ENCODE results near the gene PKP3.
"Not testable (repeated sequence)": the region's sequence is repeated elsewhere in the genome, so short reads cannot be mapped to it uniquely, and the experiment has no call there.

The PKP3 gene

DNA sequence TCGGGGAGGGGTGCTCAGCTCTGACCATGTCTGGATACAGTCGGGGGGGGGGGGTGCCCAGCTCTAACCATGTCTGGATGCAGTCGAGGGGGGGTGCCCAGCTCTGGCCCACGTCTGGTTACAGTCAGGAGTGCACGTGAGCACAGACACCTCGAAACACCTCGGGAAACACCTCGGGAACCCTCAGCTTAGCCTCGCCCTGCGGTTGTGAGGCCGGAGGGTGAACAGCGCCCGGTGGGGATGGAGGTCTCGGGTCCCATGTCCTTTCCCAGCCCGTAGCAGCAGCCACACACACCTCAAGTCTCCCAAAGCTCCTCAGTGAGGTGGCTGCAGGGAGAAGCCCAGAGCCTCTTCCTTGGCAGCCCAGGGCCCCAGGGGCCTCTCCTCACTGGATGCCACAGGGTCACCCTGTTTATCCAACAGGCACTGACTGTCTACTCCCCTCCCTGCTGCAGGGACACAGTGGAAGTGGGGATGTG is 18.7 kb downstream of the PKP3 start:
- DNase-seq: no peak

- DNase-seq: no peak
Measured at GRCh38 chr11:413120-414081, 19.4 kb downstream of the PKP3 start.

DNA sequence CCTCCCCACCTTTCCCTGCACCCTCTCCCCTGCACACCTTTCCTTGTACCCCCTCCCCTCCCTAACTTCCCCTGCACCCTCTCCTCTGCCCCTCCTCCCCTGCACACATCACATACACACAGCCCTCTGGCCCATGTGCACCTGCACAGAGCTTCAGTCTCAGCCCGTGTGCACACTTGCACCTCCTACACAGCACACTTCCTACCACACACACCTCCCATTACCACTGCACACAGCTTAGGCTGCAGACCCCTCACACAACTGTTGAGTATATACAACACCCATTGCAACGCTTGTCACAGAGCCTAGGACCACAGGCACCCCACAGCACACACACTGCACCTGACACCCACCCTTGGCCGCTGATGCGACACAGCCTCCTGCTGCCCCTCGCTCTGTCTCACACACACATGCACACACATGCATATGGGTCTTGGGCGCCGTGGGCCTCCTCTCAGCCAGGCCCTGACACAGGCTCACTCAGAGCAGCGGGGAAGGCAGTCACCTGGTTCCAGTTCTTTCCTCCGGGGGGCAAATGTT is 20.4 kb downstream of the PKP3 start:
- DNase-seq: no peak

DNA sequence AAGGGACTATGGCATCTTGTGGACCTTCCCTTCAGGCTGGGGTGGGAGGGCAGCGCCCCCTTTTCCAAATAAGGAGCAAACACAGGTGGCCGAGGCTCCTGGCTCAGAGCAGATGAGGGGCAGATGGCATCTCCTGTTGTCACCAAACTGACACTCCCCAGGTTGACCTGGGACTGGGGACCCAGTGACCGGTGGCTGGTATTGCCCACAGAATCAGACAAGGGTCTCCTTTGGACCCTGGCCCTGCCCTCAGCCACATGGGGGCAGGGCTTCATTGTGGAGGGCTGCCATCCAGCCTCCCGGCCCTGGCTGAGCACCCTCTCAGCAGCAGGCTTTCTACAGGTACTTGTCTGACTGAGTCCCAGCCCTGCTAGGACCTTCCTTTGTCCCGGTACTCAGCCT is 21.6 kb downstream of the PKP3 start:
- no peak for DNase-seq

GRCh38 chr11:416051-416756 is 22.2 kb downstream of the PKP3 start:
- no peak for DNase-seq

GRCh38 chr11:416757-417621 is 23.0 kb downstream of the PKP3 start:
- DNase-seq: no peak

DNA sequence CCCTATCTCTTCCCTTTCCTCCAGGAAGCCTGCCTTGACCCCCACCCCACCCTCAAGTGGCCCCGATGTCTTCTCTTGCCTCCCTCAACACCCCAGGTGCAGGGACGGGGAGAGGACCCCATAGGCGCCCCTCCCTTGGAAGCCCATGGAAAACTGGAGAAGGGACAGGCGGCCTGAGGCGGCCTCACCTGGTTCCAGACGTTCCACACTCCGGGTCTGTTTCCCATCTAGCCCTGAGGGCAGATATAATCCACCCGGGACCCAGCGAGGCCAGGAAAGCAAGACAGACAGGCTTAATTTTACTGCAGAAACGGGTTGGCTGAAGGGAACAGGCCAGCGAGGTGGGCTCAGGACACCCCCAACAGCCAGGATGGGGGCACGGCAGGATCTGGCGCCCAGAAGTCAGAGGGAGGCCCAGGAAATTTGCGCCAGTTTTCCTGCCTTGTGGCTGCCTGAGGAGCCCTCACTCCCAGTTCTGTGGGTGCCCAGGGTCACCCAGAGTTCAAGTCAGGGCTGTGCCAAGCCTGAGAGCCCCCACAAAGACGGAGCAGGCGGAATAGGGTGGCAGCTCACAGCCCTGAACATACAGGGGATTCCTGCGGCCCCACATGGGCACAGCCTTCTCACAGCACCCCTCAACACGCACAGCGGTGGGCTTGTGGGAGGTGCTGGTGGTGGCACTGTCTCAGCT is 23.8 kb downstream of the PKP3 start:
- DNase-seq: no peak

DNA sequence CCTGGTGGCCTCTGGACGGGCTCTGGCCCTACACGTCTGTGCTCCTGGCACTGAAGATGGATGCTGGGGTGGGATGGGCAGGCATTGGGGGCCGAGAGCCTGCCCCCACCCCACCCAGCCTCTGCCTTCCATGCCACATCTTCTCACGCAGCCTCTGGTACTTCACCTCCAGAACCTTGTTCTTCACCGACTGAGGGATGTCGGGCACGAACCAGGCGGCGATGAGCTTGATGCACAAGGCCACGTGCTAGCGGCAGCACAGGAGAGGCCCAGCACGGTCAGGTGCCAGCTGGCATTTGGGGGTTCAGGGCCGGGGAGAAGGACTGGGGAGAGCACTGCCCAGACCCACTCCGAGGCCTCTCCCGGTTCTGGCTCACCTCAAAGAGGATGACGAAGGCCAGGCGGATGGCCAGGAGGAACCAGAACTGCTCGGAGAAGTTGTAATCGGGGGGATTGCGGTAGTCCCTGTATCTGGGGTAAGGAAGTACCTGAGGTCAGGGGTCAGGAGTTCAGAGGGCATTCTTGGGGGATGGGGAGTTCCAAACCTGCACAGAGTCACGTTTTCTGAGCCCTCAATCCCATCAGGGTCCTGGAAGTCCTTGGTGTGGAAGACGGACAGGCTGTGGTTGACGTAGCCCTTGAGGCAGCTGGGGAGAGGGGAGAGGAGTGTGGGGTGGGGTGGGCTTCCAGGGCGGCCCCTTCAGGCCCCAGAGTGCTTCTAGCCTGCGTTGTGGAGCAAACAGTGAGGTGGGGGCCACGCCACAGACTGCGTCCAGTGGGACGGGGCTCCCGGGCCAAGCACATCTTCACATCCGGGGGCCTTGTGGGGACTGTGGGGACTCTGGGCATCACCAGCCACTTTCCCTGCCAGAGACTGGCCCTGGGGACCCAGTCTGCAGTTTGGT is 24.6 kb downstream of the PKP3 start:
- DNase-seq: no peak

DNA sequence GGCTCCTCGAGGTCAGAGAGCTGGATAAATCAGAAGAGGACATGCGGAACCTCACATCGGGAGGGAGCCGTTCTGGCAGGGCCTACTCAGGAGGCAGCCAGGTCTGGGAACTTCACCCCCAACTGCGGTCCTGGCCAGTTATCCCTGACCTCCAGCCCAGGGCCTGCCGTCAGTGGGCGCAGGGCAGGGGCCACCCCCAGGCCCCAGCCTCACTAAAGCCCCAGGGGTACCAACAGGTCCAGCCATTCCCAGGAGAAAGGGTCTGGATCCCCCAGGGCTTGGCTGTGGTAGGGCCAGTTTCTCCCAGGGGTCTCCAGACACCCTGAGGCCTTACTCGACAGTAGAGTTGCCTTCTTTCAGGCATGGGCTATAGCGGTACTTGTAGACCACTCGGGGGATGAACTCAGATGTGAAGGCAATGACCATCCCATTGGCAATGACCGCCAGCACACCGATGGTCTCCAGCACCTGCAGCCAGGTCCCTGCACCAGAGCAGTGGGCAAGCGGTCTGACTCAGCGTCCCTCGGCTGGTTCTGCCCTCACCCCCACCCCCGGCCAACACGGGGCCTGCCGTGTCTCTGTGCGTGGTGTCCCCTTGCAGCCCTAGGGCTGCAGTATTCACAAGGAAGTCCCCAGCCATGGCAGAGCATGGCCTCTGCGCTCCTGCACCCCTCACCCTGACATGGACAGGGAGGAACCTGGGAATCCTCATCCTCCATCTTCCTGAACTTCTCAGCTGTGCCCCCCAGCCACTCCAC is 25.4 kb downstream of the PKP3 start:
- DNase-seq: no peak

- no peak for DNase-seq
Measured at GRCh38 chr11:420054-420910, 26.3 kb downstream of the PKP3 start.

- no peak for DNase-seq
Measured at GRCh38 chr11:420911-421321, 26.9 kb downstream of the PKP3 start.

- DNase-seq: no peak
Measured at GRCh38 chr11:422249-422656, 28.2 kb downstream of the PKP3 start.

DNA sequence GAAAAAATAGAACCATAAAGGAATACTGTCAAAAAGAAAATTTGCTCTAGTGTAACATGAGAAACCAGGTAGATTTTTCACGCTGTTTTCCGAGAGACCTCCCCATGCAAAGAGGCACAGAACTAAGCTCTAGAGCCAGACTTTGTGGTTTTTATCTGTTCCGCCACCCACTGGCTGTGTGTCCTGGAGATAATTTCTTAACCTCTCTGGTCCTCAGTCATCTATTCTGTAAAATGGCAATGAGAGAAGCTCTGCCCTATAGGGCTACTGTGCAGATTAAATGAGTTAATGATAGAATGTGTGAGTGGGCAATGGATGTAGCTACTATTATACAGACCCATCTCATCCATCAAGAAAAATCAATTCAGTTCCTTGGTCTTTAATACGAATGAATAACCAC is 30.2 kb downstream of the PKP3 start:
- no peak for DNase-seq

GRCh38 chr11:424766-425165 is 30.8 kb downstream of the PKP3 start:
- not testable (repeated sequence) for DNase-seq

- DNase-seq: no peak
Measured at GRCh38 chr11:425301-425700, 31.3 kb downstream of the PKP3 start.

DNA sequence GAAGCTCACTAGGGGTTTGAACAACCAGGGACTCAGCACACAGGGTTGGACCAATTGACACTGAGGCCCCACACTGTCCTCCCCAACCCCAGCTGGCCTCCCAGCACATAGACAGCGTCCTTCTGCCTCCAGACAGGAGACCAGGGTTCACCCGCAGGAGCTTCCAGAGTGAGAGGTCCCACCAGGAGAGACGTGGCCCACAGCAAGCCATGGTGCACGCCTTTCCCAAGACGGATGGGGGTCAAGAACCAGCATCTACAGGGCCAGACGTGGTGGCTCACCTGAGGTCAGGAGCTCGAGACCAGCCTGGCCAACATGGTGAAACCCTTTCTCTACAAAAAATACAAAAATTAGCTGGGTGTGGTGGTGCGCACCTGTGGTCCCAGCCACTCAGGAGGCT is 32.8 kb downstream of the PKP3 start:
- no peak for DNase-seq

DNA sequence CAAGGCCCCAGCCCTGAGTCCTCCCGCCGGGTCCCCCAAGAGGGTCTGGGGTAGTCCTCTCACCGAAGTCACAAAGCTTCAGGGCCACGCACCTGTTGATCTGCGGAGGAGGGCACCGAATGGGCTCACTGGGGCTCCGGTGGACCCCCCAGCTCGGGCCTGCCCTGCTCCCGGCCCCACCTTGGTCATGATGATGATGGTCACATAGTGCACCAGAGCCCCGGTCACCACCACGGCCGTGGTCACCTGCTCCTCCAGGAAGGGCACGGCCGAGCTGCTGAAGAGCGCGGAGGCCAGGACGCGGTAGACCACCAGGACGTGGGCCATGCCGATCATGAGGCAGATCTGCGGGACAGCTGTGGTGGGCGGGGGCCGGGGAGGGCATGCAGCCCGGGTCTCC is 34.3 kb downstream of the PKP3 start:
- no peak for DNase-seq

DNA sequence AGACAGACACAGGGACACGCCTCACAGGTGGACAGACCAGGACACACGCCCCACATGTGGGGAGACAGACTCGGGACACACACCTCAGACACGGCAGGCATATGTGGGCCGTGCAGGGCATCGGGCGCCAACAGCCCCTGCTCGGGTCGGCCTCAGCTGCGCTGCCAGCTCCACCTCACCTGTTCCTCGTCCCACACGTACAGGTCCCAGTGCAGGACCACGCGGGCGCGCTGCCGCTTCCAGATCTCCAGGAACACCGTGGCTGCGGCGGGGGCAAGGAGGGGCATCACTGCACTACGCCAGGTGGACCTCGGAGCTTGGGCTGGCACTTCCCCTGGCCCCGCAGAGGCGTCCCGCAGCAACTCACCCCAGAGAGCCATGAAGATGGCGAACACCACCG is 35.4 kb downstream of the PKP3 start:
- no peak for DNase-seq

DNA sequence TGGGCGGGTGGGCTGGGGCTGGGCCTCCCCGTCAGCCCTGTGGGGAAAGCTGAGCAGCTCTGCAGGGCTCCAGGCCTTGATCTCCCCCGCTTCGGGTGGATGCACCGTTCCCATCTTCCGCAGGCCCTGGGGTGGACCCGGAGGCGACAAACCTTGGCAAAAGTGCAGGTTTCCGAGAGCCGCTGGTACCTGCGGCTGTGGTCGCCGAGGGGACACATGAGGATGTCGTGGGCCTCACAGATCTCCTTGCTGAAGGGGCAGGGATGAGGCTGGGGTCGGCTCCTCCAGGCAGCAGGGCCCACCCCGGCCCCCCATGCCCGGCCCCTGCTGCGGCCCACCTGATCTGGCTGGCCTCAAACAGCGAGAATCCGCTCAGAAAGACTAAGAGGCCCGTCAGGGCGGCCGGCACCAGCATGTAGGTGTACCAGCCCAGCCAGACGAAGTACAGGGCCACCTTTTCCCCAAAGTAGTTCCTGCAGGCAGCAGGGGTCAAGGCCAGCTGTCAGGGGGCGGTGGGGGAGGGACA is 36.0 kb downstream of the PKP3 start:
- no peak for DNase-seq
